B cell (primary cell): ENCODE measurements around the gene SLC16A12. TPM values are rescaled to one million over a fixed set of nuclear protein-coding genes. Genes with fewer than 3 reads are reported as not detected.
"Not testable (repeated sequence)": the region's sequence is repeated elsewhere in the genome, so short reads cannot be mapped to it uniquely, and the experiment has no call there.

Experiments
- ATAC-seq: fragments of 200-7000 bp; cut with Tn5 transposase; one replicate; pipeline ENCODE4 v1.10.0; 2021; ENCODE audit warnings: low read depth, mild to moderate bottlenecking, moderate number of reproducible peaks, moderate library complexity
- CTCF ChIA-PET: fragments of 350-600 bp; sonication (Branson Sonifier 250); formaldehyde crosslinking; loops from one replicate; lab custom pipeline; 2021; ENCODE audit warnings: antibody characterized with exemption, inconsistent platforms; lab: Charles Lee
- POLR2A ChIA-PET: fragments of 350-600 bp; sonication (Branson Sonifier 250); formaldehyde crosslinking; loops from one replicate; lab custom pipeline; 2021; ENCODE audit warnings: antibody characterized with exemption; lab: Charles Lee
- DNase-seq: peaks from one replicate; pipeline ENCODE4 v3.0.0; 2013
- H2AFZ ChIP-seq: 2 replicates; pipeline ENCODE4 v1.6.1; 2012; ENCODE audit warnings: mild to moderate bottlenecking, low read depth, low read length; ENCODE audit not compliant: insufficient read depth, poor library complexity, severe bottlenecking
- H3K27ac ChIP-seq, 2 donors: 1 replicate in 1 of 2; 2 replicates in 1 of 2; pipeline ENCODE4 v1.5.1; 2012 to 2013; ENCODE audit warnings: low read length in 2 of 2, mild to moderate bottlenecking in 2 of 2, moderate library complexity in 1 of 2
- H3K27me3 ChIP-seq, 4 experiments: fragments of 200-600 bp in 1 of 4; sonication (generic) in 1 of 4; replicated peaks in 1 of 4; 1 replicate in 2 of 4; 2 replicates in 2 of 4; pipeline versions ENCODE4 v1.6.1 to v1.7.0; 2013 to 2016; ENCODE audit warnings: low read length in 3 of 4, mild to moderate bottlenecking in 2 of 4, mixed read lengths in 1 of 4, moderate library complexity in 1 of 4; ENCODE audit not compliant: insufficient read depth in 4 of 4, control insufficient read depth in 3 of 4; ENCODE audit errors: control extremely low read depth in 1 of 4
- H3K36me3 ChIP-seq, 2 experiments: replicated peaks in 1 of 2; 1 replicate in 1 of 2; 2 replicates in 1 of 2; pipeline versions ENCODE4 v1.6.1 to v1.7.1; 2013; ENCODE audit warnings: low read length in 1 of 2; ENCODE audit not compliant: insufficient read depth in 2 of 2, control insufficient read depth in 1 of 2; ENCODE audit errors: control extremely low read depth in 1 of 2, extremely low read depth in 1 of 2
- H3K4me1 ChIP-seq, 2 donors: fragments of 200-600 bp in 1 of 2; sonication (generic) in 1 of 2; 1 replicate in 1 of 2; 2 replicates in 1 of 2; pipeline versions ENCODE4 v1.5.1 to v1.6.1; 2013 to 2017; ENCODE audit warnings: low read length in 2 of 2; ENCODE audit not compliant: control insufficient read depth in 2 of 2, insufficient read depth in 2 of 2
- H3K4me2 ChIP-seq: replicated peaks from 2 replicates; pipeline ENCODE3; 2012; ENCODE audit warnings: mild to moderate bottlenecking, low read depth, low read length; ENCODE audit not compliant: poor library complexity, severe bottlenecking
- H3K4me3 ChIP-seq, 5 experiments: fragments of 200-600 bp in 1 of 5; sonication (generic) in 1 of 5; 1 replicate in 3 of 5; 2 replicates in 2 of 5; pipeline versions ENCODE4 v1.5.1 to v1.7.0; 2011 to 2016; ENCODE audit warnings: low read length in 4 of 5, mild to moderate bottlenecking in 4 of 5, low read depth in 2 of 5, control low read depth in 1 of 5, moderate library complexity in 1 of 5; ENCODE audit not compliant: insufficient read depth in 1 of 5; ENCODE audit errors: control extremely low read depth in 1 of 5, extremely low read depth in 1 of 5
- H3K79me2 ChIP-seq: fragments of 200-600 bp; sonication (generic); one replicate; pipeline ENCODE4 v1.6.0; 2016; ENCODE audit warnings: low read length; ENCODE audit not compliant: control insufficient read depth, insufficient read depth
- H3K9ac ChIP-seq: fragments of 200-600 bp; sonication (generic); 2 replicates; pipeline ENCODE4 v1.6.1; 2017; ENCODE audit warnings: mild to moderate bottlenecking, low read length, moderate library complexity
- H3K9me3 ChIP-seq, 3 donors: one replicate each; pipeline versions ENCODE4 v1.6.1 to v1.7.1; 2013; ENCODE audit warnings: low read length in 2 of 3; ENCODE audit not compliant: control insufficient read depth in 2 of 3, insufficient read depth in 1 of 3; ENCODE audit errors: control extremely low read depth in 1 of 3
- H4K20me1 ChIP-seq: 2 replicates; pipeline ENCODE4 v1.6.0; 2012; ENCODE audit warnings: mild to moderate bottlenecking, low read length; ENCODE audit not compliant: insufficient read depth, control insufficient read depth, poor library complexity, severe bottlenecking
- H3K27ac Mint-ChIP-seq: one replicate; pipeline ENCODE4 v1.8.0; 2021; ENCODE audit warnings: mixed read lengths
- H3K27me3 Mint-ChIP-seq: one replicate; pipeline ENCODE4 v1.8.0; 2021; ENCODE audit warnings: mixed read lengths
- H3K4me1 Mint-ChIP-seq: one replicate; pipeline ENCODE4 v1.8.0; 2021; ENCODE audit warnings: mixed read lengths
- H3K4me3 Mint-ChIP-seq: one replicate; pipeline ENCODE4 v1.8.0; 2021; ENCODE audit warnings: mixed read lengths
- H3K9me3 Mint-ChIP-seq: one replicate; pipeline ENCODE4 v1.8.0; 2022; ENCODE audit warnings: mixed read lengths; ENCODE audit not compliant: insufficient read depth
- CTCF ChIP-seq: fragments of 200-600 bp; IDR thresholded peaks from one replicate; pipeline ENCODE4 v1.8.0; 2022; ENCODE audit warnings: antibody characterized with exemption, mild to moderate bottlenecking
- EZH2 ChIP-seq: IDR thresholded peaks from 2 replicates; pipeline ENCODE4 v1.6.1; 2012; ENCODE audit warnings: borderline replicate concordance, low read depth, mild to moderate bottlenecking, moderate library complexity, low read length; ENCODE audit not compliant: insufficient read depth, poor library complexity, severe bottlenecking
- WGBS: methylation state at CpG from one replicate; pipeline ENCODE4 v1.1.5; 2013; ENCODE audit warnings: missing lambda C conversion rate; ENCODE audit not compliant: insufficient coverage; 5-methylcytosine and 5-hydroxymethylcytosine counted together
- intact Hi-C: fragments of 100-400 bp; cut with micrococcal nuclease; formaldehyde crosslinking; loops from one replicate; pipeline ENCODE4 v1.10.0; 2022
- polyA plus RNA-seq: library from polyadenylated mRNA; depleted of rRNA; stranded (reverse); fragments of >200 nt; gene quantifications from 2 replicates; pipeline ENCODE4 v1.2.3, GENCODE V29; 2012
- total RNA-seq, 2 donors: library from RNA; stranded (reverse); fragments of 120-200 nt in 1 of 2; gene quantifications; 1 replicate in 1 of 2; 2 replicates in 1 of 2; pipeline versions ENCODE4 v1.2.3 to v1.2.4, GENCODE V29; 2013 to 2022

The SLC16A12 gene
- total and polyA plus RNA-seq, 2 donors (not counting 1 experiment from before 2014, with no cell fraction given): not detected

- Mint-ChIP-seq H3K4me3 (peak overlapping the region; percentile 92), H3K4me1 (peaks cover 43% of the 10 kb centered on the region), H3K27ac (peak overlapping the region; percentile 95), H3K27me3 (no peaks in the 10 kb centered on the region), H3K9me3 (no peaks in the 10 kb centered on the region)
- DNase-seq (no peak), ATAC-seq (no peak)
- no CpG with 5 or more reads among the region's 7 CpGs for WGBS
- H3K4me2 ChIP-seq: peak overlapping the region; percentile 78
- no peaks in the 10 kb centered on the region for H3K27me3 ChIP-seq
- peak overlapping the region; percentile 91 to 93 for H3K27ac ChIP-seq
- peaks cover 23% of the 10 kb centered on the region for H4K20me1 ChIP-seq
- H3K36me3 ChIP-seq: peaks cover 0 to 17% of the 10 kb centered on the region in 2 experiments
- H3K4me3 ChIP-seq: peak overlapping the region in 2 of 5 experiments; percentile 60 to 98
- H3K4me1 ChIP-seq: peaks cover 28 to 32% of the 10 kb centered on the region in 2 donors
- peaks cover 55% of the 10 kb centered on the region for H3K79me2 ChIP-seq
- peak overlapping the region; percentile 91 for H3K9ac ChIP-seq
- ChIA-PET POLR2A (interaction anchor here (0.9 to 2.0 kb wide), 6 partner anchors 15 to 162 kb away, joined by 3 to 11 read pairs (median 4); partner anchors contain the start of genes IFIT2 and LIPA), CTCF (interaction anchor here (0.6 to 2.2 kb wide), 8 partner anchors 19 to 154 kb away, joined by 3 to 10 read pairs (median 4); partner anchors contain the start of gene IFIT1)
- TF ChIP-seq EZH2 (no peak), CTCF (no peak)
- intact Hi-C loops: loop anchor here (5.0 to 10.0 kb wide), 3 partner anchors 329 to 2001 kb away; partner anchors contain the start of genes ATAD1 and HECTD2
- H3K9me3 ChIP-seq: peaks cover 0 to 9% (median 0%) of the 10 kb centered on the region in 3 donors
- H2AFZ ChIP-seq: peak overlapping the region; percentile 92
Measured at GRCh38 chr10:89413398-89413912, 121.9 kb downstream of the SLC16A12 start.

GRCh38 chr10:89412276-89412675 is 123.1 kb downstream of the SLC16A12 start:
- DNase-seq: peak; percentile 25
- ATAC-seq, H2AFZ ChIP-seq, H3K9me3 ChIP-seq, H3K9me3 Mint-ChIP-seq, H3K9ac ChIP-seq, H3K27ac ChIP-seq, H3K4me3 ChIP-seq, H3K27me3 ChIP-seq, H3K27me3 Mint-ChIP-seq, H3K4me2 ChIP-seq, H3K36me3 ChIP-seq, POLR2A ChIA-PET: not testable (repeated sequence)
- peaks cover 21% of the 10 kb centered on the region in 2 donors for H3K4me1 ChIP-seq
- H3K79me2 ChIP-seq: peaks cover 43% of the 10 kb centered on the region
- peak overlapping the region; percentile 24 for H3K4me3 Mint-ChIP-seq
- intact Hi-C loops: loop anchor here (5.0 to 10.0 kb wide), 3 partner anchors 327 to 2003 kb away; partner anchors contain the start of genes ATAD1 and HECTD2
- peaks cover 32% of the 10 kb centered on the region for H3K4me1 Mint-ChIP-seq
- H3K27ac Mint-ChIP-seq: peak overlapping the region; percentile 46
- H4K20me1 ChIP-seq: peaks cover 14% of the 10 kb centered on the region
- WGBS: 95% methylated on average over 9 of the region's 10 CpGs
- CTCF ChIA-PET: interaction anchor here (0.6 to 1.4 kb wide), 3 partner anchors 19 to 148 kb away, joined by 3 to 5 read pairs (median 4); partner anchors contain the start of gene IFIT1

GRCh38 chr10:89411135-89411534 is 124.3 kb downstream of the SLC16A12 start:
- 100% methylated on average over 1 of the region's 2 CpGs for WGBS

More at GRCh38 chr10:89411135-89411534, 124.3 kb downstream of the SLC16A12 start:
- H3K36me3 ChIP-seq, H3K4me3 Mint-ChIP-seq, POLR2A ChIA-PET, H4K20me1 ChIP-seq, DNase-seq, H3K9me3 Mint-ChIP-seq, H3K9ac ChIP-seq, H2AFZ ChIP-seq, ATAC-seq, H3K27ac Mint-ChIP-seq, CTCF ChIA-PET, H3K4me3 ChIP-seq, H3K27ac ChIP-seq, H3K27me3 Mint-ChIP-seq, H3K4me2 ChIP-seq, H3K27me3 ChIP-seq, H3K9me3 ChIP-seq: not testable (repeated sequence)
- H3K4me1 Mint-ChIP-seq: peaks cover 24% of the 10 kb centered on the region
- intact Hi-C loops: loop anchor here (5.0 to 10.0 kb wide), 3 partner anchors 326 to 2004 kb away; partner anchors contain the start of genes ATAD1 and HECTD2
- peaks cover 16% of the 10 kb centered on the region in 2 donors for H3K4me1 ChIP-seq
- H3K79me2 ChIP-seq: peaks cover 34% of the 10 kb centered on the region
